GM23248 (cell line): ENCODE results near the gene PPM1L. TPM values are rescaled to one million over a fixed set of nuclear protein-coding genes. Genes with fewer than 3 reads are reported as not detected.

ENCODE experiments used
- DNase-seq: peaks from one replicate; pipeline ENCODE4 v3.0.0-alpha.2; 2015
- H2AFZ ChIP-seq: fragments of 200-600 bp; sonication (generic); 2 replicates; pipeline ENCODE4 v1.6.1; 2016; ENCODE audit warnings: antibody characterized with exemption
- H3F3A ChIP-seq: fragments of 200-600 bp; sonication (generic); 2 replicates; pipeline ENCODE4 v1.6.1; 2016; ENCODE audit warnings: mild to moderate bottlenecking, antibody characterized with exemption, mixed run types; ENCODE audit not compliant: insufficient read depth
- H3K27ac ChIP-seq: fragments of 200-600 bp; sonication (generic); 2 replicates; pipeline ENCODE4 v1.5.1; 2016; ENCODE audit warnings: mild to moderate bottlenecking
- H3K27me3 ChIP-seq: fragments of 200-600 bp; sonication (generic); replicated peaks from 2 replicates; pipeline ENCODE4 v1.6.1; 2016; ENCODE audit warnings: mild to moderate bottlenecking; ENCODE audit not compliant: insufficient read depth
- H3K36me3 ChIP-seq: fragments of 200-600 bp; sonication (generic); 2 replicates; pipeline ENCODE4 v1.6.1; 2016; ENCODE audit warnings: low read depth, mild to moderate bottlenecking
- H3K4me1 ChIP-seq: fragments of 200-600 bp; sonication (generic); 2 replicates; pipeline ENCODE4 v1.6.1; 2016; ENCODE audit warnings: mild to moderate bottlenecking; ENCODE audit not compliant: insufficient read depth
- H3K4me2 ChIP-seq: fragments of 200-600 bp; sonication (generic); one replicate; pipeline ENCODE4 v1.6.1; 2016; ENCODE audit warnings: mild to moderate bottlenecking; ENCODE audit not compliant: unreplicated experiment
- H3K4me3 ChIP-seq: fragments of 200-600 bp; sonication (generic); 2 replicates; pipeline ENCODE4 v1.5.1; 2016; ENCODE audit warnings: mild to moderate bottlenecking
- H3K79me2 ChIP-seq: fragments of 200-600 bp; sonication (generic); 2 replicates; pipeline ENCODE4 v1.6.1; 2016; ENCODE audit warnings: mild to moderate bottlenecking; ENCODE audit not compliant: insufficient read depth
- H3K9ac ChIP-seq: fragments of 200-600 bp; sonication (generic); 2 replicates; pipeline ENCODE4 v1.6.1; 2016; ENCODE audit warnings: mild to moderate bottlenecking
- H3K9me2 ChIP-seq: fragments of 200-600 bp; sonication (generic); 2 replicates; pipeline ENCODE4 v1.6.1; 2016; ENCODE audit warnings: mixed run types, mild to moderate bottlenecking, moderate library complexity; ENCODE audit not compliant: insufficient read depth
- H3K9me3 ChIP-seq: fragments of 200-600 bp; sonication (generic); one replicate; pipeline ENCODE4 v1.6.1; 2017; ENCODE audit warnings: low read depth
- H4K20me1 ChIP-seq: fragments of 200-600 bp; sonication (generic); 2 replicates; pipeline ENCODE4 v1.6.0; 2016; ENCODE audit not compliant: insufficient read depth
- EZH2 ChIP-seq: fragments of 200-600 bp; sonication (generic); IDR thresholded peaks from 2 replicates; pipeline ENCODE4 v1.6.1; 2018; ENCODE audit warnings: antibody characterized with exemption, mild to moderate bottlenecking; ENCODE audit not compliant: insufficient read depth, poor library complexity, severe bottlenecking
- EZH2phosphoT487 ChIP-seq: fragments of 200-600 bp; sonication (generic); IDR thresholded peaks from 2 replicates; pipeline ENCODE4 v1.6.1; 2018; ENCODE audit warnings: antibody characterized with exemption, moderate library complexity, mild to moderate bottlenecking, low read depth; ENCODE audit not compliant: insufficient read depth
- WGBS, 2 experiments: methylation state at CpG; one replicate each; pipeline ENCODE4 v1.1.6; 2015 to 2017; ENCODE audit warnings: low lambda C conversion rate in 2 of 2, low coverage in 1 of 2; ENCODE audit errors: missing lambda C conversion rate in 2 of 2; 5-methylcytosine and 5-hydroxymethylcytosine counted together
- in situ Hi-C: fragments of 300-500 bp; cut with MboI; formaldehyde crosslinking; loops from 2 replicates; pipeline ENCODE4 v1.15.0; 2020
- polyA plus RNA-seq: library from polyadenylated mRNA; unstranded; fragments of >200 nt; fragmentation: Nextera tagmentation; extraction: Ambion mirVana; gene quantifications from 2 replicates; pipeline ENCODE4 v1.2.1, GENCODE V29; 2016
- total RNA-seq: library from RNA; depleted of rRNA; stranded (reverse); fragments of >200 nt; shearing (Covaris generic); gene quantifications from 2 replicates; pipeline ENCODE4 v1.2.3, GENCODE V29; 2014

PPM1L gene
- total and polyA plus RNA-seq, 2 experiments from 2014 or later, result under 0.01 to 0.26 TPM

- Histone ChIP-seq H3K36me3 (no peaks in the 10 kb centered on the region), H3K4me3 (no peak overlapping the region), H3K27me3 (no peaks in the 10 kb centered on the region), H2AFZ (no peak overlapping the region), H4K20me1 (no peaks in the 10 kb centered on the region), H3K4me1 (peaks cover 4% of the 10 kb centered on the region; the same call in 1 of the 2 replicates), H3K9ac (no peak overlapping the region), H3K9me2 (no peaks in the 10 kb centered on the region), H3K79me2 (no peaks in the 10 kb centered on the region), H3K4me2 (no peak overlapping the region), H3K9me3 (no peaks in the 10 kb centered on the region), H3K27ac (no peak overlapping the region), H3F3A (no peaks in the 10 kb centered on the region)
- DNase-seq, result no peak
- in situ Hi-C loops, result no loop called here
- no peak for TF ChIP-seq EZH2phosphoT487
These were observed 50.1 kb downstream of the PPM1L start for GRCh38 chr3:160806094-160806493.

GRCh38 chr3:160806686-160807085, 50.7 kb downstream of the PPM1L start:
- H3F3A ChIP-seq, result no peaks in the 10 kb centered on the region
- no peak for DNase-seq
- no peak overlapping the region for H2AFZ ChIP-seq
- no peak overlapping the region for H3K4me2 ChIP-seq
- no peaks in the 10 kb centered on the region for H4K20me1 ChIP-seq
- WGBS, 2 experiments, result 66 to 86% methylated on average over 3 of the region's 3 CpGs
- H3K27me3 ChIP-seq, result no peaks in the 10 kb centered on the region
- no peak overlapping the region for H3K9ac ChIP-seq
- no peak overlapping the region for H3K27ac ChIP-seq
- no peaks in the 10 kb centered on the region for H3K36me3 ChIP-seq
- in situ Hi-C loops, result no loop called here
- TF ChIP-seq EZH2phosphoT487 (no peak), EZH2 (no peak)
- no peaks in the 10 kb centered on the region for H3K9me2 ChIP-seq
- no peaks in the 10 kb centered on the region for H3K79me2 ChIP-seq
- peaks cover 4% of the 10 kb centered on the region; the same call in 1 of the 2 replicates for H3K4me1 ChIP-seq
- H3K9me3 ChIP-seq, result no peaks in the 10 kb centered on the region
- no peak overlapping the region for H3K4me3 ChIP-seq

GRCh38 chr3:160808838-160809237, 52.8 kb downstream of the PPM1L start:
- in situ Hi-C loops, result no loop called here
- no peaks in the 10 kb centered on the region for H3K9me3 ChIP-seq
- H3K36me3 ChIP-seq, result no peaks in the 10 kb centered on the region
- H3K4me2 ChIP-seq, result no peak overlapping the region
- WGBS, 2 experiments, result 13 to 17% methylated on average over 3 of the region's 3 CpGs
- peaks cover 4% of the 10 kb centered on the region; the same call in 1 of the 2 replicates for H3K4me1 ChIP-seq
- no peaks in the 10 kb centered on the region for H3K79me2 ChIP-seq
- no peaks in the 10 kb centered on the region for H3K9me2 ChIP-seq
- DNase-seq, result no peak
- no peaks in the 10 kb centered on the region for H3K27me3 ChIP-seq
- H3K27ac ChIP-seq, result no peak overlapping the region
- H3K9ac ChIP-seq, result no peak overlapping the region
- no peak overlapping the region for H3K4me3 ChIP-seq
- no peaks in the 10 kb centered on the region for H4K20me1 ChIP-seq
- no peak overlapping the region for H2AFZ ChIP-seq
- no peaks in the 10 kb centered on the region for H3F3A ChIP-seq
- TF ChIP-seq EZH2 (no peak), EZH2phosphoT487 (no peak)

GRCh38 chr3:160809453-160809852, 53.4 kb downstream of the PPM1L start:
- Histone ChIP-seq H3K9me3 (no peaks in the 10 kb centered on the region), H3K4me3 (no peak overlapping the region), H3K79me2 (no peaks in the 10 kb centered on the region), H3K36me3 (no peaks in the 10 kb centered on the region), H3K9ac (no peak overlapping the region), H3K27ac (no peak overlapping the region), H3K4me2 (no peak overlapping the region), H2AFZ (no peak overlapping the region), H3K4me1 (peaks cover 4% of the 10 kb centered on the region; the same call in 1 of the 2 replicates), H3K27me3 (no peaks in the 10 kb centered on the region), H4K20me1 (no peaks in the 10 kb centered on the region), H3F3A (no peaks in the 10 kb centered on the region), H3K9me2 (no peaks in the 10 kb centered on the region)
- no peak for DNase-seq
- in situ Hi-C loops, result no loop called here
- 6 to 8% methylated on average over 2 of the region's 2 CpGs for WGBS, 2 experiments
- TF ChIP-seq EZH2phosphoT487 (no peak), EZH2 (no peak)
